CD8-positive, alpha-beta memory T cell (primary cell): ENCODE measurements around the gene KCNK4. TPM values are rescaled to one million over a fixed set of nuclear protein-coding genes. Genes with fewer than 3 reads are reported as not detected.

ENCODE experiments used
- CTCF ChIA-PET: fragments of 350-600 bp; sonication (Branson Sonifier 250); formaldehyde crosslinking; loops from one replicate; lab custom pipeline; 2021; ENCODE audit warnings: antibody characterized with exemption; lab: Charles Lee
- POLR2A ChIA-PET: fragments of 350-600 bp; sonication (Branson Sonifier 250); formaldehyde crosslinking; loops from one replicate; lab custom pipeline; 2021; ENCODE audit warnings: antibody characterized with exemption; lab: Charles Lee
- DNase-seq, 5 donors: peaks; one replicate each; pipeline versions ENCODE4 v3.0.0 to v3.0.0-alpha.2; 2020 to 2022; ENCODE audit warnings: mixed read lengths in 1 of 5
- H3K27ac ChIP-seq: one replicate; pipeline ENCODE4 v1.7.0; 2013; ENCODE audit warnings: low read depth, mild to moderate bottlenecking, low read length, moderate library complexity
- H3K27me3 ChIP-seq: 2 replicates; pipeline ENCODE4 v1.7.0; 2013; ENCODE audit warnings: low read length, mild to moderate bottlenecking; ENCODE audit not compliant: insufficient read depth, poor library complexity, severe bottlenecking
- H3K36me3 ChIP-seq: 2 replicates; pipeline ENCODE4 v1.7.0; 2013; ENCODE audit warnings: mild to moderate bottlenecking, low read length, moderate library complexity; ENCODE audit not compliant: insufficient read depth
- H3K4me1 ChIP-seq: 2 replicates; pipeline ENCODE4 v1.7.0; 2013; ENCODE audit warnings: mild to moderate bottlenecking, low read length, moderate library complexity; ENCODE audit not compliant: insufficient read depth
- H3K4me3 ChIP-seq: 2 replicates; pipeline ENCODE4 v1.7.0; 2013; ENCODE audit warnings: mild to moderate bottlenecking, low read length
- H3K9me3 ChIP-seq: 2 replicates; pipeline ENCODE4 v1.7.0; 2013; ENCODE audit warnings: mild to moderate bottlenecking, low read length
- H3K27ac Mint-ChIP-seq, 8 donors: one replicate each; pipeline ENCODE4 v1.8.0; 2020 to 2021; ENCODE audit warnings: mixed read lengths in 8 of 8, mild to moderate bottlenecking in 6 of 8, inconsistent platforms in 3 of 8, moderate library complexity in 3 of 8
- H3K27me3 Mint-ChIP-seq, 2 donors: one replicate each; pipeline ENCODE4 v1.8.0; 2020 to 2021; ENCODE audit warnings: mixed read lengths in 2 of 2, mild to moderate bottlenecking in 1 of 2, moderate library complexity in 1 of 2
- H3K36me3 Mint-ChIP-seq, 3 donors: one replicate each; pipeline ENCODE4 v1.8.0; 2020 to 2021; ENCODE audit warnings: mixed read lengths in 3 of 3, inconsistent platforms in 1 of 3, mild to moderate bottlenecking in 1 of 3
- H3K4me1 Mint-ChIP-seq, 3 donors: one replicate each; pipeline ENCODE4 v1.8.0; 2020 to 2021; ENCODE audit warnings: mixed read lengths in 3 of 3, inconsistent platforms in 1 of 3, mild to moderate bottlenecking in 1 of 3
- H3K4me3 Mint-ChIP-seq, 7 donors: one replicate each; pipeline ENCODE4 v1.8.0; 2020 to 2021; ENCODE audit warnings: mixed read lengths in 7 of 7, mild to moderate bottlenecking in 6 of 7, moderate library complexity in 4 of 7, inconsistent platforms in 2 of 7
- H3K9me3 Mint-ChIP-seq, 5 donors: one replicate each; pipeline ENCODE4 v1.8.0; 2020 to 2022; ENCODE audit warnings: mixed read lengths in 5 of 5, mild to moderate bottlenecking in 3 of 5, moderate library complexity in 2 of 5, inconsistent platforms in 1 of 5
- polyA plus RNA-seq: library from polyadenylated mRNA; unstranded; fragments of 300-500 nt; fragmentation: Illumina TruSeq; gene quantifications from one replicate; pipeline ENCODE4 v1.2.3, GENCODE V29; 2021
- total RNA-seq, 2 experiments: library from RNA; stranded (reverse); gene quantifications; one replicate each; pipeline ENCODE4 v1.2.3, GENCODE V29; 2021

The KCNK4 gene
- total and polyA plus RNA-seq, 3 experiments from 2014 or later = not detected

- Histone ChIP-seq H3K4me1 (peaks cover 39% of the 10 kb centered on the region), H3K9me3 (no peaks in the 10 kb centered on the region)
Observed at GRCh38 chr11:64249563-64250414, 41.3 kb upstream of the KCNK4 start.

GRCh38 chr11:64250415-64251015 lies 40.6 kb upstream of the KCNK4 start:
- ChIA-PET POLR2A (interaction anchor here (0.6 to 2.3 kb wide), 6 partner anchors 8 to 58 kb away, joined by 3 to 7 read pairs (median 4); partner anchors contain the start of genes FERMT3 and FKBP2), CTCF (interaction anchor here (0.9 to 13.4 kb wide), 16 partner anchors 9 to 67 kb away, joined by 3 to 124 read pairs (median 6); partner anchors contain the start of genes CATSPERZ, DNAJC4, ESRRA and FERMT3)
- no peaks in the 10 kb centered on the region for H3K36me3 ChIP-seq
- no peaks in the 10 kb centered on the region for H3K27me3 ChIP-seq
- H3K9me3 ChIP-seq = no peaks in the 10 kb centered on the region
- peaks cover 31% of the 10 kb centered on the region for H3K4me1 ChIP-seq
- no peaks in the 10 kb centered on the region for H3K27me3 Mint-ChIP-seq
- no peaks in the 10 kb centered on the region for H3K9me3 Mint-ChIP-seq
- H3K27ac ChIP-seq = no peak overlapping the region
- peak overlapping the region; percentile 23 for H3K4me3 ChIP-seq
- no peak for DNase-seq
- peak overlapping the region; percentile 43 to 88 (median 85) for H3K4me3 Mint-ChIP-seq
- peaks cover 0 to 6% (median 0%) of the 10 kb centered on the region in 3 donors for H3K36me3 Mint-ChIP-seq
- peak overlapping the region in 2 of 8 donors; percentile 65 to 81 for H3K27ac Mint-ChIP-seq
- H3K4me1 Mint-ChIP-seq = peaks cover 15 to 44% (median 21%) of the 10 kb centered on the region in 3 donors

More at GRCh38 chr11:64249563-64250414, 41.3 kb upstream of the KCNK4 start:
- no peaks in the 10 kb centered on the region for H3K9me3 Mint-ChIP-seq
- ChIA-PET POLR2A (interaction anchor here (0.8 to 2.3 kb wide), 4 partner anchors 9 to 43 kb away, joined by 3 to 7 read pairs (median 4); partner anchors contain the start of genes FERMT3 and FKBP2), CTCF (interaction anchor here (0.9 to 13.4 kb wide), 14 partner anchors 9 to 68 kb away, joined by 3 to 124 read pairs (median 6); partner anchors contain the start of genes CATSPERZ, DNAJC4, ESRRA and FERMT3)
- peak overlapping the region; percentile 28 to 88 (median 53) for H3K4me3 Mint-ChIP-seq
- H3K36me3 ChIP-seq = no peaks in the 10 kb centered on the region
- DNase-seq = no peak
- H3K4me3 ChIP-seq = no peak overlapping the region
- peaks cover 21 to 51% (median 21%) of the 10 kb centered on the region in 3 donors for H3K4me1 Mint-ChIP-seq
- peak overlapping the region in 2 of 8 donors; percentile 17 to 81 for H3K27ac Mint-ChIP-seq
- no peaks in the 10 kb centered on the region for H3K27me3 Mint-ChIP-seq
- H3K27me3 ChIP-seq = no peaks in the 10 kb centered on the region
- H3K27ac ChIP-seq = no peak overlapping the region
- peaks cover 0 to 3% (median 0%) of the 10 kb centered on the region in 3 donors for H3K36me3 Mint-ChIP-seq

DNA sequence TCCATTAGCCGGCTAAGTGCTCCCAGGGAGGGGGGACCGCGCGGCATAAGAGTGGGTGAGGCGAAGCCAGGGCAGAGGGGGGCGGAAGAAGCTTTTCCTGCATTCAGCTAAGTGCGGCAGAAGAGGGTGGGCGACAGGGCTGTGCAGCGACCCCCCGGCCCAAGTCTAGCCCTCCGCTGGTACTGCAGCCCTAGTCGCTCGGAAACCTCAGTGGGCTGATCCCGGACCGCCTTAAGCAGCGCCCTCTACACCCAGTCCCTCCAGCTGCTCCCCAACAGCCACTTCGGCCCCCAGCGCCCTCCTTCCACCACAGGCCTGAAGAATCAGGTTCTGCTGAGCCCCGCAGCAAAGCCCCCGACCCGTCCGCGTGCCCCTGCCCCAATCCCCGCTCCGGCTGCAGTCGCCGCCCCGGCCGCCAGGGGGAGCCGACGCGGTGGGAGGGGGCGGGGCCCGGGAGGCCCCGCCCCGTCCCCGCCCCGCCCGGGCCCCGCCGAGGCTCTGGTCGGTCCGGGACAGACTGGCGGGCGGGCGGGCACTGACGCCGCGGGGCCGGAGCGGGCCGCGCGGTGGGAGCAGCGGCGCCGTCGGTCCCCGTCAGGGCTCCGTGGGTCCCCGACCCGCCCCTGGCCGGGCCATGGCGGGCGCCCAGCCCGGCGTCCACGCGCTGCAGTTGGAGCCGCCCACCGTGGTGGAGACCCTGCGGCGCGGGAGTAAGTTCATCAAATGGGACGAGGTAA lies 39.9 kb upstream of the KCNK4 start, which contains the start of gene PLCB3:
TSS of gene PLCB3 (plus strand) at position 515 of the 737 bp plus-strand sequence. CDS start at position 635, 120 bp downstream.
- Mint-ChIP-seq H3K27ac (peak within 1 kb of the TSS in 5 of 8 donors; percentile 65 to 84 (median 82)), H3K4me3 (peak within 1 kb of the TSS; percentile 84 to 96 (median 88)), H3K9me3 (no peaks in the 10 kb centered on the region), H3K27me3 (no peaks in the 10 kb centered on the region), H3K36me3 (peaks cover 0 to 10% (median 0%) of the 10 kb centered on the region in 3 donors), H3K4me1 (peaks cover 12 to 37% (median 15%) of the 10 kb centered on the region in 3 donors)
- Histone ChIP-seq H3K4me3 (peak within 1 kb of the TSS; percentile 66), H3K36me3 (no peaks in the 10 kb centered on the region), H3K27me3 (no peaks in the 10 kb centered on the region), H3K4me1 (peaks cover 26% of the 10 kb centered on the region), H3K9me3 (no peaks in the 10 kb centered on the region), H3K27ac (peak within 1 kb of the TSS; percentile 65)
- POLR2A ChIA-PET = interaction anchor here (0.5 to 2.3 kb wide), 6 partner anchors 9 to 57 kb away, joined by 3 to 9 read pairs (median 3); partner anchors contain the start of gene FERMT3
- peak; percentile 50 to 79 (median 61) for DNase-seq
- CTCF ChIA-PET = interaction anchor here (0.8 to 13.4 kb wide), 19 partner anchors 8 to 91 kb away, joined by 3 to 124 read pairs (median 6); partner anchors contain the start of genes CATSPERZ, DNAJC4, ESRRA and FERMT3

DNA sequence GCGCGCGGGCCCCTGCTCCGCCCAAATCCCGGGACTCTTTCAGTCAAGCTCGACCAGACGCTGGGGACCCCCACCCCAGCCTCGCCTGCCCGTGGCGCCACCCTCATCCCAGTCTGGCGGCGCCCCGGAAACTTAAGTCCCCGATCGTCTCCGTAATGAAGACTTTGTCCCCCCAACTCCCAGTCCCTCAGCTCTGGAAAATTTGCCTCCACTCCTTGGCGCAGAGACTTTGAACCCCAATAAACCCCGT lies 39.4 kb upstream of the KCNK4 start:
- Histone ChIP-seq H3K27ac (peak overlapping the region; percentile 65), H3K36me3 (no peaks in the 10 kb centered on the region), H3K4me3 (peak overlapping the region; percentile 66), H3K27me3 (no peaks in the 10 kb centered on the region), H3K4me1 (peaks cover 26% of the 10 kb centered on the region), H3K9me3 (no peaks in the 10 kb centered on the region)
- no peak for DNase-seq
- peaks cover 0 to 11% (median 0%) of the 10 kb centered on the region in 3 donors for H3K36me3 Mint-ChIP-seq
- H3K27ac Mint-ChIP-seq = peak overlapping the region in 5 of 8 donors; percentile 54 to 81 (median 67)
- ChIA-PET CTCF (interaction anchor here (0.8 to 13.4 kb wide), 11 partner anchors 9 to 90 kb away, joined by 3 to 124 read pairs (median 7); partner anchors contain the start of genes CATSPERZ, ESRRA, FERMT3 and FKBP2), POLR2A (interaction anchor here (0.5 to 2.3 kb wide), 5 partner anchors 9 to 50 kb away, joined by 3 to 9 read pairs (median 7); partner anchors contain the start of gene FERMT3)
- H3K4me3 Mint-ChIP-seq = peak overlapping the region; percentile 61 to 95 (median 84)
- peaks cover 12 to 36% (median 14%) of the 10 kb centered on the region in 3 donors for H3K4me1 Mint-ChIP-seq
- H3K27me3 Mint-ChIP-seq = no peaks in the 10 kb centered on the region
- H3K9me3 Mint-ChIP-seq = no peaks in the 10 kb centered on the region

DNA sequence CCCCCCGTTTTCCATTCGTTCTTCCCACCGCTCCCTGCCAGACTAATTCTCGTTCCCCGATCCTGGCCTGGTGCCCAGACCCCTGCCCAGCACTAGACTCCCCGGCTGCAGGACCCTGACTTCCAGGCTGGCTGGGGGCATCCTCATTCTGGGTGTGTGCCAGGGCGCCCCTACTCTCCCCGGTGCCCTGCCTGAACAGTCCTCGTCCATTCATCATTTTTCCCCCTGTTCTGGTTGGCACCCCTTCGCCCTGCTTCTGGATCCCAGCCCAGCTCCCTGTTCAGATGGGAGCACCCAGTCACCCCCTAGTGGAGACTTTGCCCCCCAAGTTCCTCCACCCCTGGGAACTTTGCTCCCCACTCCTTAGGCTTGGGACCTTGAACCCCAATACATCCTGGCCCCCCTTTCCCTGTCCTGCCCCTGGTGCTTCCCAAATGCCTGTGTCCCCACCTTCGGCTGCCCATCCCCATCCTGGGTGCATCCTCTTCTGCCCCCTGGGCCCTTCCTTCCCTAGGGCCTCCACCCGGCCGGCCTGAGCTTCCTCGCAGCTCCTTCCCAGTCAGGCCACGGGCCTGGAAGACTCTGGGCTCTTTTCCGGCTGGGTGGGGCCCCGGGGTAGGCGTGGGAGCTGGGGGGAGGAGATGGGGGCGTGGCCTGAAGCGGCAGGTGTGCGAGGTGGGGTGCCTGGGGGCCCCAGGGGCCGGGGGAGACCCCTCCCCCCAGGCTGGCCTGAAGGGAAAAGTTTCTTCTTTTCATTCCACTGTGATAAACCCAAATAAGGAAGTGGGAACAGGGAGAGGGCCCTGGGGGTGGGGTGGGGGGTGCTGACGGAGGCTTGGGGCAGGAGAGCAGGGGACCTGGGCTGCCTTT lies 38.9 kb upstream of the KCNK4 start:
- peak overlapping the region; percentile 65 for H3K27ac ChIP-seq
- no peaks in the 10 kb centered on the region for H3K27me3 ChIP-seq
- H3K4me1 Mint-ChIP-seq = peaks cover 11 to 31% (median 14%) of the 10 kb centered on the region in 3 donors
- no peaks in the 10 kb centered on the region for H3K36me3 ChIP-seq
- ChIA-PET POLR2A (interaction anchor here (1.0 to 2.1 kb wide), 4 partner anchors 10 to 49 kb away, joined by 3 to 9 read pairs (median 6); partner anchors contain the start of gene FERMT3), CTCF (interaction anchor here (0.8 to 13.4 kb wide), 8 partner anchors 9 to 90 kb away, joined by 3 to 124 read pairs (median 12); partner anchors contain the start of genes CATSPERZ, ESRRA, FERMT3 and FKBP2)
- no peak for DNase-seq
- H3K4me3 ChIP-seq = peak overlapping the region; percentile 66
- H3K4me1 ChIP-seq = peaks cover 26% of the 10 kb centered on the region
- peaks cover 0 to 12% (median 0%) of the 10 kb centered on the region in 3 donors for H3K36me3 Mint-ChIP-seq
- H3K9me3 ChIP-seq = no peaks in the 10 kb centered on the region
- H3K27ac Mint-ChIP-seq = peak overlapping the region in 5 of 8 donors; percentile 54 to 81 (median 67)
- peak overlapping the region; percentile 61 to 95 (median 84) for H3K4me3 Mint-ChIP-seq
- H3K27me3 Mint-ChIP-seq = no peaks in the 10 kb centered on the region
- no peaks in the 10 kb centered on the region for H3K9me3 Mint-ChIP-seq

DNA sequence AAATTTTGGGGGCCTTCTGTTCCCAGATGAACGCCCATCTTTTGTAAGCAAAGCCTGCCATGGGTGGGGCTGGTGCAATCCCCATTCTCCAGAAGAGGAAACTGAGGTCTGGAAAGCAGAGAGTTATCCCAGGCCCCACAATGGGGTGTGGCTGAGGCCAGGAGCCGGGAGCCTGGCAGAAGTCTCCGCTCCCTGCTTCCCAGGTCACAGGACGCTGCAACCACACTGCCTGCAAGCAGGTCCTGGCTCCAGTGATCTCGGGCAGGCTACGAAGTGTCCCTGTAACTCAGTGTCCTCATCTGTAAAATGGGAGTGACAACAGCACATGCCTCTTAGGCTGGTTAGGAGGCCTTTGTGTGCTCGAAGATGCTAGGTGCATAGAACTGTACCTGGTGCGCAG lies 38.1 kb upstream of the KCNK4 start:
- no peaks in the 10 kb centered on the region for H3K27me3 ChIP-seq
- no peaks in the 10 kb centered on the region for H3K36me3 ChIP-seq
- Mint-ChIP-seq H3K4me1 (peaks cover 10 to 28% (median 11%) of the 10 kb centered on the region in 3 donors), H3K4me3 (peak overlapping the region in 5 of 7 donors; percentile 8 to 68 (median 41)), H3K27ac (peak overlapping the region in 1 of 8 donors; percentile 41), H3K27me3 (no peaks in the 10 kb centered on the region), H3K9me3 (no peaks in the 10 kb centered on the region), H3K36me3 (peaks cover 0 to 17% (median 0%) of the 10 kb centered on the region in 3 donors)
- POLR2A ChIA-PET = interaction anchor here (1.0 to 2.1 kb wide), 2 partner anchors 16 to 47 kb away, joined by 4 to 9 read pairs; partner anchors contain the start of gene FERMT3
- DNase-seq = no peak
- no peak overlapping the region for H3K27ac ChIP-seq
- H3K9me3 ChIP-seq = no peaks in the 10 kb centered on the region
- no peak overlapping the region for H3K4me3 ChIP-seq
- H3K4me1 ChIP-seq = peaks cover 26% of the 10 kb centered on the region
- CTCF ChIA-PET = interaction anchor here (1.3 to 13.4 kb wide), 5 partner anchors 17 to 65 kb away, joined by 3 to 124 read pairs (median 9); partner anchors contain the start of genes CATSPERZ, ESRRA, FERMT3 and PRDX5
